Loucy (cell line): ENCODE measurements around the gene SNX10.
"Not testable (repeated sequence)": the region's sequence is repeated elsewhere in the genome, so short reads cannot be mapped to it uniquely, and the experiment has no call there.

ENCODE experiments used
- H2AFZ ChIP-seq: fragments of 200-600 bp; sonication (generic); 2 replicates; pipeline ENCODE4 v1.6.0; 2016; ENCODE audit warnings: antibody characterized with exemption, mild to moderate bottlenecking, low read length, moderate library complexity
- H3F3A ChIP-seq: fragments of 200-600 bp; 2 replicates; pipeline ENCODE4 v1.6.0; 2016; ENCODE audit warnings: antibody characterized with exemption, low read depth, mild to moderate bottlenecking
- H3K27me3 ChIP-seq: fragments of 200-600 bp; sonication (generic); 2 replicates; pipeline ENCODE4 v1.6.1; 2014; ENCODE audit warnings: low read length, mild to moderate bottlenecking; ENCODE audit not compliant: insufficient read depth, poor library complexity, severe bottlenecking
- H3K36me3 ChIP-seq: fragments of 200-600 bp; sonication (generic); 2 replicates; pipeline ENCODE4 v1.6.1; 2016; ENCODE audit warnings: low read length; ENCODE audit not compliant: insufficient read depth
- H3K4me1 ChIP-seq: fragments of 200-600 bp; sonication (generic); 2 replicates; pipeline ENCODE4 v1.5.1; 2014; ENCODE audit warnings: low read length, mild to moderate bottlenecking; ENCODE audit not compliant: insufficient read depth, poor library complexity, severe bottlenecking
- H3K4me2 ChIP-seq: fragments of 200-600 bp; sonication (generic); 2 replicates; pipeline ENCODE4 v1.6.0; 2014; ENCODE audit warnings: antibody characterized with exemption, low read length, low read depth, mild to moderate bottlenecking; ENCODE audit not compliant: poor library complexity, severe bottlenecking
- H3K4me3 ChIP-seq: fragments of 200-600 bp; sonication (generic); 2 replicates; pipeline ENCODE4 v1.5.1; 2014; ENCODE audit warnings: low read length, mild to moderate bottlenecking, mixed read lengths; ENCODE audit not compliant: poor library complexity, severe bottlenecking
- H3K79me2 ChIP-seq: fragments of 200-600 bp; sonication (generic); 2 replicates; pipeline ENCODE4 v1.6.1; 2014; ENCODE audit warnings: low read length; ENCODE audit not compliant: insufficient read depth
- H3K9ac ChIP-seq: fragments of 200-600 bp; sonication (generic); 2 replicates; pipeline ENCODE4 v1.6.0; 2014; ENCODE audit warnings: mild to moderate bottlenecking, low read depth, low read length, moderate library complexity; ENCODE audit not compliant: poor library complexity, severe bottlenecking
- H3K9me2 ChIP-seq: fragments of 200-600 bp; sonication (generic); replicated peaks from 2 replicates; pipeline ENCODE4 v1.6.1; 2016; ENCODE audit warnings: low read depth, low read length, mixed read lengths
- H3K9me3 ChIP-seq: fragments of 200-600 bp; sonication (generic); 2 replicates; pipeline ENCODE4 v1.6.1; 2014; ENCODE audit warnings: mild to moderate bottlenecking, antibody characterized with exemption, low read length, low read depth; ENCODE audit not compliant: insufficient read depth
- H4K20me1 ChIP-seq: fragments of 200-600 bp; sonication (generic); 2 replicates; pipeline ENCODE4 v1.6.0; 2014; ENCODE audit warnings: antibody characterized with exemption, low read length, mild to moderate bottlenecking; ENCODE audit not compliant: insufficient read depth, poor library complexity, severe bottlenecking
- CTCF ChIP-seq: fragments of 200-600 bp; sonication (generic); conservative IDR thresholded peaks from 2 replicates; pipeline ENCODE4 v1.5.1; 2014; ENCODE audit warnings: mild to moderate bottlenecking, antibody characterized with exemption, low read length
- EZH2phosphoT487 ChIP-seq: fragments of 200-600 bp; IDR thresholded peaks from 2 replicates; pipeline ENCODE4 v1.6.1; 2018; ENCODE audit warnings: antibody characterized with exemption, mild to moderate bottlenecking, moderate library complexity, borderline replicate concordance

Gene SNX10

GRCh38 chr7:26291699-26292538 lies at the start of gene SNX10:
Gene SNX10 (plus strand): TSS chr7:26291862. CDS start chr7:26346443, 54,581 bp downstream.
- peaks cover 3% of the 10 kb centered on the region for H4K20me1 ChIP-seq
- TF ChIP-seq CTCF, result peak; percentile 48
- no peak for TF ChIP-seq EZH2phosphoT487
- H3K9me3 ChIP-seq, result no peaks in the 10 kb centered on the region

GRCh38 chr7:26245150-26245549 lies 46.5 kb upstream of the SNX10 start:
- no peaks in the 10 kb centered on the region for H3K4me1 ChIP-seq
- no peak overlapping the region for H2AFZ ChIP-seq
- no peaks in the 10 kb centered on the region for H4K20me1 ChIP-seq
- no peak overlapping the region for H3K4me3 ChIP-seq
- no peaks in the 10 kb centered on the region for H3K9me2 ChIP-seq
- TF ChIP-seq CTCF, result no peak
- TF ChIP-seq EZH2phosphoT487, result no peak
- no peaks in the 10 kb centered on the region for H3K36me3 ChIP-seq
- no peaks in the 10 kb centered on the region for H3K27me3 ChIP-seq
- H3K9ac ChIP-seq, result no peak overlapping the region
- H3K79me2 ChIP-seq, result no peaks in the 10 kb centered on the region
- no peaks in the 10 kb centered on the region for H3K9me3 ChIP-seq
- no peak overlapping the region for H3K4me2 ChIP-seq
- H3F3A ChIP-seq, result no peaks in the 10 kb centered on the region

More at GRCh38 chr7:26291699-26292538, at the start of gene SNX10:
- peaks cover 50% of the 10 kb centered on the region for H3K79me2 ChIP-seq
- H3K4me2 ChIP-seq, result peak within 1 kb of the TSS; percentile 99
- H3K27me3 ChIP-seq, result no peaks in the 10 kb centered on the region
- H3K9me2 ChIP-seq, result no peaks in the 10 kb centered on the region
- peaks cover 40% of the 10 kb centered on the region for H3K4me1 ChIP-seq
- H3K9ac ChIP-seq, result peak within 1 kb of the TSS; percentile 96
- H2AFZ ChIP-seq, result peak within 1 kb of the TSS; percentile 98
- H3K36me3 ChIP-seq, result no peaks in the 10 kb centered on the region
- no peaks in the 10 kb centered on the region for H3F3A ChIP-seq
- peak within 1 kb of the TSS; percentile 97 for H3K4me3 ChIP-seq

- Histone ChIP-seq H3K4me2 (no peak overlapping the region), H2AFZ (no peak overlapping the region), H3K9ac (no peak overlapping the region), H3K4me1 (no peaks in the 10 kb centered on the region), H3K27me3 (no peaks in the 10 kb centered on the region), H4K20me1 (no peaks in the 10 kb centered on the region), H3K9me3 (no peaks in the 10 kb centered on the region), H3K4me3 (no peak overlapping the region), H3F3A (no peaks in the 10 kb centered on the region), H3K9me2 (no peaks in the 10 kb centered on the region), H3K36me3 (no peaks in the 10 kb centered on the region), H3K79me2 (no peaks in the 10 kb centered on the region)
- TF ChIP-seq CTCF (no peak), EZH2phosphoT487 (no peak)
Measured at GRCh38 chr7:26250239-26250638, 41.4 kb upstream of the SNX10 start.

GRCh38 chr7:26261866-26262265 lies 29.8 kb upstream of the SNX10 start:
- H3K9me3 ChIP-seq, H2AFZ ChIP-seq, H3K79me2 ChIP-seq, H3K9ac ChIP-seq, H3F3A ChIP-seq, H3K36me3 ChIP-seq, H3K27me3 ChIP-seq, H3K4me3 ChIP-seq, H3K4me1 ChIP-seq, H4K20me1 ChIP-seq, H3K4me2 ChIP-seq, H3K9me2 ChIP-seq: not testable (repeated sequence)
